ENCODE measurements around the gene PAM16. TPM values are rescaled to one million over a fixed set of nuclear protein-coding genes. Genes with fewer than 3 reads are reported as not detected.

PAM16 gene
- total RNA-seq, 2 donors from 2014 or later: 57.7 to 66.2 TPM

- no peak for TF ChIP-seq CTCF (conservative IDR thresholded peaks at IDR 0.05)
Observed at GRCh38 chr16:4365014-4365406, 13.9 kb upstream of the PAM16 start.

GRCh38 chr16:4364196-4365013, 13.3 kb upstream of the PAM16 start:
- Histone ChIP-seq H3K27me3 (ENCODE audit: control insufficient read depth, insufficient read depth, low read length, poor library complexity, severe bottlenecking) (no peaks in the 10 kb centered on the region), H3K36me3 (ENCODE audit: control insufficient read depth, insufficient read depth, low read length) (no peaks in the 10 kb centered on the region), H3K9ac (ENCODE audit: extremely low read depth, low read length, poor library complexity, severe bottlenecking) (no peak overlapping the region), H3K4me1 (ENCODE audit: control insufficient read depth, insufficient read depth, low read length) (no peaks in the 10 kb centered on the region), H3K9me3 (ENCODE audit: control insufficient read depth, low read length) (no peaks in the 10 kb centered on the region), H3K4me3 (ENCODE audit: low read length) (no peak overlapping the region), H3K27ac (ENCODE audit: low read depth, low read length) (no peak overlapping the region)
- H3K27ac Mint-ChIP-seq: no peak overlapping the region
- no peaks in the 10 kb centered on the region for H3K27me3 Mint-ChIP-seq (ENCODE audit: insufficient read depth)
- WGBS, 2 experiments (ENCODE audit: insufficient coverage in 1 of 2, insufficient read length in 1 of 2): 92 to 93% methylated on average over 27 to 37 of the region's 37 CpGs
- DNase-seq: no peak
- no peaks in the 10 kb centered on the region for H3K9me3 Mint-ChIP-seq
- no peaks in the 10 kb centered on the region for H3K4me1 Mint-ChIP-seq
- no peak overlapping the region for H3K4me3 Mint-ChIP-seq
- peaks cover 5% of the 10 kb centered on the region for H3K36me3 Mint-ChIP-seq (ENCODE audit: low read depth)
- no peak for TF ChIP-seq CTCF (conservative IDR thresholded peaks at IDR 0.05)

More at GRCh38 chr16:4365014-4365406, 13.9 kb upstream of the PAM16 start:
- Histone ChIP-seq H3K9me3 (ENCODE audit: control insufficient read depth, low read length) (no peaks in the 10 kb centered on the region), H3K36me3 (ENCODE audit: control insufficient read depth, insufficient read depth, low read length) (no peaks in the 10 kb centered on the region), H3K27ac (ENCODE audit: low read depth, low read length) (no peak overlapping the region), H3K4me3 (ENCODE audit: low read length) (no peak overlapping the region), H3K27me3 (ENCODE audit: control insufficient read depth, insufficient read depth, low read length, poor library complexity, severe bottlenecking) (no peaks in the 10 kb centered on the region), H3K9ac (ENCODE audit: extremely low read depth, low read length, poor library complexity, severe bottlenecking) (no peak overlapping the region), H3K4me1 (ENCODE audit: control insufficient read depth, insufficient read depth, low read length) (no peaks in the 10 kb centered on the region)
- WGBS, 2 experiments (ENCODE audit: insufficient coverage in 1 of 2, insufficient read length in 1 of 2): 95 to 98% methylated on average over 5 to 10 of the region's 10 CpGs
- no peaks in the 10 kb centered on the region for H3K4me1 Mint-ChIP-seq
- no peaks in the 10 kb centered on the region for H3K9me3 Mint-ChIP-seq
- no peak overlapping the region for H3K27ac Mint-ChIP-seq
- no peak for DNase-seq
- H3K4me3 Mint-ChIP-seq: no peak overlapping the region
- no peaks in the 10 kb centered on the region for H3K27me3 Mint-ChIP-seq (ENCODE audit: insufficient read depth)
- H3K36me3 Mint-ChIP-seq (ENCODE audit: low read depth): peaks cover 5% of the 10 kb centered on the region

- H3K9me3 ChIP-seq (ENCODE audit: control insufficient read depth, low read length): no peaks in the 10 kb centered on the region
- no peak for TF ChIP-seq CTCF (conservative IDR thresholded peaks at IDR 0.05)
- no peaks in the 10 kb centered on the region for H3K27me3 ChIP-seq (ENCODE audit: control insufficient read depth, insufficient read depth, low read length, poor library complexity, severe bottlenecking)
- H3K4me3 ChIP-seq (ENCODE audit: low read length): no peak overlapping the region
- H3K27ac Mint-ChIP-seq: no peak overlapping the region
- H3K4me1 Mint-ChIP-seq: no peaks in the 10 kb centered on the region
- no peak overlapping the region for H3K27ac ChIP-seq (ENCODE audit: low read depth, low read length)
- no peaks in the 10 kb centered on the region for H3K36me3 ChIP-seq (ENCODE audit: control insufficient read depth, insufficient read depth, low read length)
- H3K9ac ChIP-seq (ENCODE audit: extremely low read depth, low read length, poor library complexity, severe bottlenecking): no peak overlapping the region
- no peak for DNase-seq
- no peaks in the 10 kb centered on the region for H3K27me3 Mint-ChIP-seq (ENCODE audit: insufficient read depth)
- H3K4me3 Mint-ChIP-seq: no peak overlapping the region
- WGBS, 2 experiments (ENCODE audit: insufficient coverage in 1 of 2, insufficient read length in 1 of 2): 84 to 91% methylated on average over 11 to 19 of the region's 19 CpGs
- peaks cover 7% of the 10 kb centered on the region for H3K36me3 Mint-ChIP-seq (ENCODE audit: low read depth)
- H3K4me1 ChIP-seq (ENCODE audit: control insufficient read depth, insufficient read depth, low read length): no peaks in the 10 kb centered on the region
- H3K9me3 Mint-ChIP-seq: no peaks in the 10 kb centered on the region
Observed at GRCh38 chr16:4362476-4363135, 11.5 kb upstream of the PAM16 start.

Data from endodermal cell (in vitro differentiated cells).